SU-DHL-6 (cell line): ENCODE measurements around the gene ZXDB.
"Not testable (repeated sequence)": the region's sequence is repeated elsewhere in the genome, so short reads cannot be mapped to it uniquely, and the experiment has no call there.

Experiments used
- H2AFZ ChIP-seq: fragments of 200-600 bp; sonication (generic); 2 replicates; pipeline ENCODE4 v1.6.1; 2014; ENCODE audit warnings: low read depth, mild to moderate bottlenecking, moderate library complexity, mixed read lengths, antibody characterized with exemption, low read length; ENCODE audit not compliant: severe bottlenecking
- H3F3A ChIP-seq: fragments of 200-600 bp; shearing (Covaris generic); 2 replicates; pipeline ENCODE4 v1.6.0; 2016; ENCODE audit warnings: antibody characterized with exemption, mild to moderate bottlenecking; ENCODE audit not compliant: insufficient read depth
- H3K27ac ChIP-seq: fragments of 200-600 bp; sonication (generic); 2 replicates; pipeline ENCODE4 v1.5.1; 2016; ENCODE audit warnings: low read depth, mild to moderate bottlenecking, low read length, moderate library complexity, mixed read lengths
- H3K27me3 ChIP-seq: fragments of 200-600 bp; sonication (generic), shearing (Covaris generic); 2 replicates; pipeline ENCODE4 v1.6.0; 2014; ENCODE audit warnings: mild to moderate bottlenecking, low read length
- H3K36me3 ChIP-seq: fragments of 200-600 bp; sonication (generic); 2 replicates; pipeline ENCODE4 v1.6.1; 2014; ENCODE audit warnings: mild to moderate bottlenecking, low read length, mixed read lengths
- H3K4me2 ChIP-seq: fragments of 300-600, 200-600 bp; shearing (Covaris generic), sonication (generic); 2 replicates; pipeline ENCODE4 v1.6.0; 2014; ENCODE audit warnings: low read length, low read depth, mild to moderate bottlenecking; ENCODE audit not compliant: poor library complexity, severe bottlenecking
- H3K4me3 ChIP-seq: fragments of 200-600 bp; sonication (generic); 2 replicates; pipeline ENCODE4 v1.5.1; 2014; ENCODE audit warnings: antibody characterized with exemption, low read length, mild to moderate bottlenecking, mixed read lengths; ENCODE audit not compliant: insufficient read depth, poor library complexity, severe bottlenecking
- H3K79me2 ChIP-seq: fragments of 200-600 bp; sonication (generic); 2 replicates; pipeline ENCODE4 v1.6.1; 2014; ENCODE audit warnings: mild to moderate bottlenecking, low read length, moderate library complexity; ENCODE audit not compliant: insufficient read depth
- H3K9ac ChIP-seq: fragments of 200-600 bp; sonication (generic); 2 replicates; pipeline ENCODE4 v1.7.0; 2014; ENCODE audit warnings: mild to moderate bottlenecking, low read length
- H3K9me2 ChIP-seq: fragments of 200-600 bp; sonication (generic); replicated peaks from 2 replicates; pipeline ENCODE4 v1.6.1; 2014; ENCODE audit warnings: low read length; ENCODE audit not compliant: insufficient read depth
- H3K9me3 ChIP-seq: fragments of 200-600 bp; sonication (generic); 2 replicates; pipeline ENCODE4 v1.6.1; 2014; ENCODE audit warnings: low read length, mixed read lengths; ENCODE audit not compliant: insufficient read depth
- H4K20me1 ChIP-seq: fragments of 200-600 bp; sonication (generic); 2 replicates; pipeline ENCODE4 v1.6.1; 2014; ENCODE audit warnings: low read depth, mild to moderate bottlenecking, antibody characterized with exemption, low read length, moderate library complexity, mixed read lengths
- EZH2phosphoT487 ChIP-seq: fragments of 200-600 bp; sonication (generic), shearing (Covaris generic); conservative IDR thresholded peaks from 2 replicates; pipeline ENCODE4 v1.6.1; 2018; ENCODE audit warnings: mild to moderate bottlenecking, antibody characterized with exemption, low read length, moderate library complexity, mixed read lengths
- TF ChIP-seq, protein P1 (sequence below): fragments of 200-600 bp; sonication (generic); IDR thresholded peaks from one replicate; pipeline ENCODE4 v1.5.1; 2017; ENCODE audit warnings: antibody characterized with exemption, mild to moderate bottlenecking, low read length, moderate library complexity; ENCODE audit not compliant: insufficient read depth, poor library complexity, severe bottlenecking

Gene ZXDB

GRCh38 chrX:57592894-57593215 lies 1.0 kb downstream of the ZXDB start:
- Histone ChIP-seq H3K4me3 (peak overlapping the region; percentile 51), H3K4me2 (peak overlapping the region; percentile 44), H3K27ac (0 out of 2 replicates have a peak overlapping the region, but pooled peaks have one; percentile 29), H3K79me2 (peaks cover 33% of the 10 kb centered on the region), H3K9ac (peak overlapping the region; percentile 53)
- H3K36me3 ChIP-seq, H4K20me1 ChIP-seq, H3F3A ChIP-seq, H3K9me3 ChIP-seq, H3K9me2 ChIP-seq, H3K27me3 ChIP-seq, H2AFZ ChIP-seq: not testable (repeated sequence)

DNA sequence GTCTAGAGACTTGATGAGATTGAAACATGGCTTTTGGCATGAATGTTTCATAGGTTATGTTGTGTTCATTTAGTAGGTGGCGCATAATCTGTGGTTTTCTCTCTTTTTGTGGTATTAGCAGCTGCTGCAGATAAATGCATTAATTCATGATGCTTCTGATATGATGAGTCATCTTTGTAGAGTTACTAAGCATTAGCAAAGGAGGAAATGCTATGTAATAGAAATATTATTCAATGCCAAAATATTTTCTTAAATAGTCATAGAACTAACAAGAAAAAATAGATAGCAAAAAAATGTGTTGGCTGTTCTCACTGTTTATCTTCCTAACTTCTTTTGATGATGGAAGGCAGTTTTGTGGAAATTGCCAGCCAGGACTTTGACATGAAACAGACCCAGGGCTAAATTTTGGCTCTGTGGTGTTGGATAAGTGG lies 3.6 kb downstream of the ZXDB start:
- H3K4me3 ChIP-seq = peak overlapping the region; percentile 20
- peaks cover 41% of the 10 kb centered on the region for H3K79me2 ChIP-seq
- H3K36me3 ChIP-seq = no peaks in the 10 kb centered on the region
- no peak overlapping the region for H3K9ac ChIP-seq
- H3K4me2 ChIP-seq = peak overlapping the region; percentile 53
- no peaks in the 10 kb centered on the region for H3K27me3 ChIP-seq
- peaks cover 4% of the 10 kb centered on the region; the same call in 1 of the 2 replicates for H4K20me1 ChIP-seq
- H3K9me3 ChIP-seq = no peaks in the 10 kb centered on the region
- no peaks in the 10 kb centered on the region for H3K9me2 ChIP-seq
- no peaks in the 10 kb centered on the region for H3F3A ChIP-seq
- H3K27ac ChIP-seq = no peak overlapping the region
- no peak overlapping the region for H2AFZ ChIP-seq
- TF ChIP-seq, protein P1, sequence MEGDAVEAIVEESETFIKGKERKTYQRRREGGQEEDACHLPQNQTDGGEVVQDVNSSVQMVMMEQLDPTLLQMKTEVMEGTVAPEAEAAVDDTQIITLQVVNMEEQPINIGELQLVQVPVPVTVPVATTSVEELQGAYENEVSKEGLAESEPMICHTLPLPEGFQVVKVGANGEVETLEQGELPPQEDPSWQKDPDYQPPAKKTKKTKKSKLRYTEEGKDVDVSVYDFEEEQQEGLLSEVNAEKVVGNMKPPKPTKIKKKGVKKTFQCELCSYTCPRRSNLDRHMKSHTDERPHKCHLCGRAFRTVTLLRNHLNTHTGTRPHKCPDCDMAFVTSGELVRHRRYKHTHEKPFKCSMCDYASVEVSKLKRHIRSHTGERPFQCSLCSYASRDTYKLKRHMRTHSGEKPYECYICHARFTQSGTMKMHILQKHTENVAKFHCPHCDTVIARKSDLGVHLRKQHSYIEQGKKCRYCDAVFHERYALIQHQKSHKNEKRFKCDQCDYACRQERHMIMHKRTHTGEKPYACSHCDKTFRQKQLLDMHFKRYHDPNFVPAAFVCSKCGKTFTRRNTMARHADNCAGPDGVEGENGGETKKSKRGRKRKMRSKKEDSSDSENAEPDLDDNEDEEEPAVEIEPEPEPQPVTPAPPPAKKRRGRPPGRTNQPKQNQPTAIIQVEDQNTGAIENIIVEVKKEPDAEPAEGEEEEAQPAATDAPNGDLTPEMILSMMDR = no peak
- TF ChIP-seq EZH2phosphoT487 = no peak

DNA sequence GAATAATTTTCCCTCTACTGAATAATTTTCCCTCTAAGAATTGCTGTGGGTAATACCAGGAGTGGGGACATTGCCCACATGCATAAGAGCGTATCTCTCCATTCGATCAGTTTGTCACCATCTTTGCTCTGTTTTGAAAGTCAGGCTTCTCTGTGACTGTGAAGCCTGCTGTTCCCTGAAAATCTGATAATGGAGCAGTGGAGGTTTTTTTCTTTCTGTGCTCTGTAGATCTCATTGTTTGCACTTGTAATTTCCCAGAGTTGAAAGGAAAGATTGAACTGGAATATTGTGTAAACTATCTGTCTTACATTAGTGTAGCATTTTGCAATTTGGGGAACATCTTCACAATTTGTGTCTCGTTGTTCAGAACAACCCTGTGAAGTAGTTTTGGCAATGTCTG lies 4.3 kb downstream of the ZXDB start:
- H3K4me2 ChIP-seq = peak overlapping the region; percentile 53
- no peaks in the 10 kb centered on the region for H3K9me3 ChIP-seq
- H3K36me3 ChIP-seq = no peaks in the 10 kb centered on the region
- H4K20me1 ChIP-seq = peaks cover 4% of the 10 kb centered on the region; the same call in 1 of the 2 replicates
- H3K79me2 ChIP-seq = peaks cover 41% of the 10 kb centered on the region
- no peak overlapping the region for H2AFZ ChIP-seq
- no peak overlapping the region for H3K27ac ChIP-seq
- H3F3A ChIP-seq = no peaks in the 10 kb centered on the region
- no peak for TF ChIP-seq EZH2phosphoT487
- TF ChIP-seq, protein P1 = no peak
- H3K9me2 ChIP-seq = no peaks in the 10 kb centered on the region
- H3K9ac ChIP-seq = no peak overlapping the region
- H3K27me3 ChIP-seq = no peaks in the 10 kb centered on the region
- no peak overlapping the region for H3K4me3 ChIP-seq

GRCh38 chrX:57596516-57596915 lies 4.7 kb downstream of the ZXDB start:
- Histone ChIP-seq H3K4me3 (no peak overlapping the region), H4K20me1 (peaks cover 4% of the 10 kb centered on the region; the same call in 1 of the 2 replicates), H3K9me2 (no peaks in the 10 kb centered on the region), H3K4me2 (peak overlapping the region; percentile 53), H3K9me3 (no peaks in the 10 kb centered on the region), H2AFZ (no peak overlapping the region), H3K27ac (no peak overlapping the region), H3K27me3 (no peaks in the 10 kb centered on the region), H3F3A (no peaks in the 10 kb centered on the region), H3K79me2 (peaks cover 41% of the 10 kb centered on the region), H3K36me3 (no peaks in the 10 kb centered on the region), H3K9ac (no peak overlapping the region)
- TF ChIP-seq, protein P1 = no peak
- TF ChIP-seq EZH2phosphoT487 = no peak
